ENCODE data around the gene HMG20B.

DNA sequence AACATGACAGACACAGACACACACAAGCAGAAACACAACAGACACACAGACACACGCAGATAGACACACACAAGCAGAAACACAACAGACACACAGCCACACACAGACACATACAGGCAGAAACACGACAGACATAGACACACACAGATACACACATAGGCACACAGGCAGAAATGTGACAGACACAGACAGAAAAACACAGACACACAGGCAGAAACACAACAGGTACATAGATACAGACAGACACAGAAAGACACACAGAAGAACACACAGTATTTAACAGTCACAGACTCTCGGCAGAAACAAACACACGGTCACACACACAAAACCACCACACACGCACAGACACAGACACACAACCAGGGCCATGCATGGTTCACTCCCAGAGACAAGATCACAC, 33.0 kb downstream of the HMG20B start:
- no peak for TF ChIP-seq CTCF (IDR thresholded peaks at IDR 0.05)
- no peak for TF ChIP-seq POLR2AphosphoS5 (IDR thresholded peaks at IDR 0.05)
